B cell (primary cell): Measurements from ENCODE around the gene DLX1. TPM values are rescaled to one million over a fixed set of nuclear protein-coding genes. Genes with fewer than 3 reads are reported as not detected.

Experiments
- ATAC-seq: fragments of 200-7000 bp; cut with Tn5 transposase; one replicate; pipeline ENCODE4 v1.10.0; 2021; ENCODE audit warnings: low read depth, mild to moderate bottlenecking, moderate number of reproducible peaks, moderate library complexity
- CTCF ChIA-PET: fragments of 350-600 bp; sonication (Branson Sonifier 250); formaldehyde crosslinking; loops from one replicate; lab custom pipeline; 2021; ENCODE audit warnings: antibody characterized with exemption, inconsistent platforms; lab: Charles Lee
- POLR2A ChIA-PET: fragments of 350-600 bp; sonication (Branson Sonifier 250); formaldehyde crosslinking; loops from one replicate; lab custom pipeline; 2021; ENCODE audit warnings: antibody characterized with exemption; lab: Charles Lee
- DNase-seq: peaks from one replicate; pipeline ENCODE4 v3.0.0; 2013
- H2AFZ ChIP-seq: 2 replicates; pipeline ENCODE4 v1.6.1; 2012; ENCODE audit warnings: mild to moderate bottlenecking, low read depth, low read length; ENCODE audit not compliant: insufficient read depth, poor library complexity, severe bottlenecking
- H3K27ac ChIP-seq, 2 donors: 1 replicate in 1 of 2; 2 replicates in 1 of 2; pipeline ENCODE4 v1.5.1; 2012 to 2013; ENCODE audit warnings: low read length in 2 of 2, mild to moderate bottlenecking in 2 of 2, moderate library complexity in 1 of 2
- H3K27me3 ChIP-seq, 4 experiments: fragments of 200-600 bp in 1 of 4; sonication (generic) in 1 of 4; replicated peaks in 1 of 4; 1 replicate in 2 of 4; 2 replicates in 2 of 4; pipeline versions ENCODE4 v1.6.1 to v1.7.0; 2013 to 2016; ENCODE audit warnings: low read length in 3 of 4, mild to moderate bottlenecking in 2 of 4, mixed read lengths in 1 of 4, moderate library complexity in 1 of 4; ENCODE audit not compliant: insufficient read depth in 4 of 4, control insufficient read depth in 3 of 4; ENCODE audit errors: control extremely low read depth in 1 of 4
- H3K36me3 ChIP-seq, 2 experiments: replicated peaks in 1 of 2; 1 replicate in 1 of 2; 2 replicates in 1 of 2; pipeline versions ENCODE4 v1.6.1 to v1.7.1; 2013; ENCODE audit warnings: low read length in 1 of 2; ENCODE audit not compliant: insufficient read depth in 2 of 2, control insufficient read depth in 1 of 2; ENCODE audit errors: control extremely low read depth in 1 of 2, extremely low read depth in 1 of 2
- H3K4me1 ChIP-seq, 2 donors: fragments of 200-600 bp in 1 of 2; sonication (generic) in 1 of 2; 1 replicate in 1 of 2; 2 replicates in 1 of 2; pipeline versions ENCODE4 v1.5.1 to v1.6.1; 2013 to 2017; ENCODE audit warnings: low read length in 2 of 2; ENCODE audit not compliant: control insufficient read depth in 2 of 2, insufficient read depth in 2 of 2
- H3K4me2 ChIP-seq: replicated peaks from 2 replicates; pipeline ENCODE3; 2012; ENCODE audit warnings: mild to moderate bottlenecking, low read depth, low read length; ENCODE audit not compliant: poor library complexity, severe bottlenecking
- H3K4me3 ChIP-seq, 5 experiments: fragments of 200-600 bp in 1 of 5; sonication (generic) in 1 of 5; 1 replicate in 3 of 5; 2 replicates in 2 of 5; pipeline versions ENCODE4 v1.5.1 to v1.7.0; 2011 to 2016; ENCODE audit warnings: low read length in 4 of 5, mild to moderate bottlenecking in 4 of 5, low read depth in 2 of 5, control low read depth in 1 of 5, moderate library complexity in 1 of 5; ENCODE audit not compliant: insufficient read depth in 1 of 5; ENCODE audit errors: control extremely low read depth in 1 of 5, extremely low read depth in 1 of 5
- H3K79me2 ChIP-seq: fragments of 200-600 bp; sonication (generic); one replicate; pipeline ENCODE4 v1.6.0; 2016; ENCODE audit warnings: low read length; ENCODE audit not compliant: control insufficient read depth, insufficient read depth
- H3K9ac ChIP-seq: fragments of 200-600 bp; sonication (generic); 2 replicates; pipeline ENCODE4 v1.6.1; 2017; ENCODE audit warnings: mild to moderate bottlenecking, low read length, moderate library complexity
- H3K9me3 ChIP-seq, 3 donors: one replicate each; pipeline versions ENCODE4 v1.6.1 to v1.7.1; 2013; ENCODE audit warnings: low read length in 2 of 3; ENCODE audit not compliant: control insufficient read depth in 2 of 3, insufficient read depth in 1 of 3; ENCODE audit errors: control extremely low read depth in 1 of 3
- H4K20me1 ChIP-seq: 2 replicates; pipeline ENCODE4 v1.6.0; 2012; ENCODE audit warnings: mild to moderate bottlenecking, low read length; ENCODE audit not compliant: insufficient read depth, control insufficient read depth, poor library complexity, severe bottlenecking
- H3K27ac Mint-ChIP-seq: one replicate; pipeline ENCODE4 v1.8.0; 2021; ENCODE audit warnings: mixed read lengths
- H3K27me3 Mint-ChIP-seq: one replicate; pipeline ENCODE4 v1.8.0; 2021; ENCODE audit warnings: mixed read lengths
- H3K4me1 Mint-ChIP-seq: one replicate; pipeline ENCODE4 v1.8.0; 2021; ENCODE audit warnings: mixed read lengths
- H3K4me3 Mint-ChIP-seq: one replicate; pipeline ENCODE4 v1.8.0; 2021; ENCODE audit warnings: mixed read lengths
- H3K9me3 Mint-ChIP-seq: one replicate; pipeline ENCODE4 v1.8.0; 2022; ENCODE audit warnings: mixed read lengths; ENCODE audit not compliant: insufficient read depth
- CTCF ChIP-seq: fragments of 200-600 bp; IDR thresholded peaks from one replicate; pipeline ENCODE4 v1.8.0; 2022; ENCODE audit warnings: antibody characterized with exemption, mild to moderate bottlenecking
- EZH2 ChIP-seq: IDR thresholded peaks from 2 replicates; pipeline ENCODE4 v1.6.1; 2012; ENCODE audit warnings: borderline replicate concordance, low read depth, mild to moderate bottlenecking, moderate library complexity, low read length; ENCODE audit not compliant: insufficient read depth, poor library complexity, severe bottlenecking
- WGBS: methylation state at CpG from one replicate; pipeline ENCODE4 v1.1.5; 2013; ENCODE audit warnings: missing lambda C conversion rate; ENCODE audit not compliant: insufficient coverage; 5-methylcytosine and 5-hydroxymethylcytosine counted together
- intact Hi-C: fragments of 100-400 bp; cut with micrococcal nuclease; formaldehyde crosslinking; loops from one replicate; pipeline ENCODE4 v1.10.0; 2022
- polyA plus RNA-seq: library from polyadenylated mRNA; depleted of rRNA; stranded (reverse); fragments of >200 nt; gene quantifications from 2 replicates; pipeline ENCODE4 v1.2.3, GENCODE V29; 2012
- total RNA-seq, 2 donors: library from RNA; stranded (reverse); fragments of 120-200 nt in 1 of 2; gene quantifications; 1 replicate in 1 of 2; 2 replicates in 1 of 2; pipeline versions ENCODE4 v1.2.3 to v1.2.4, GENCODE V29; 2013 to 2022

DLX1 gene
- total and polyA plus RNA-seq, 2 donors (not counting 1 experiment from before 2014, with no cell fraction given) = not detected

GRCh38 chr2:172106108-172106961 is 21.0 kb downstream of the DLX1 start:
- no peak overlapping the region for H3K4me3 ChIP-seq
- ChIA-PET POLR2A (no interaction called here), CTCF (interaction anchor here (1.3 to 7.3 kb wide), 6 partner anchors 7 to 1178 kb away, joined by 3 to 58 read pairs (median 6); partner anchors contain the start of genes DLX1 and GORASP2)
- peaks cover 35% of the 10 kb centered on the region for H3K4me1 Mint-ChIP-seq
- H3K4me3 Mint-ChIP-seq = peak overlapping the region; percentile 32
- H3K27me3 Mint-ChIP-seq = peaks cover 64% of the 10 kb centered on the region
- no peak overlapping the region for H2AFZ ChIP-seq
- peak; percentile 47 for DNase-seq
- WGBS = 6% methylated on average over 44 of the region's 44 CpGs
- TF ChIP-seq CTCF (peak; percentile 15), EZH2 (no peak)
- peaks cover 0 to 79% (median 11%) of the 10 kb centered on the region in 3 donors for H3K9me3 ChIP-seq
- no peaks in the 10 kb centered on the region for H4K20me1 ChIP-seq
- no peak for ATAC-seq
- H3K27me3 ChIP-seq = peaks cover 0 to 90% (median 74%) of the 10 kb centered on the region in 4 experiments
- intact Hi-C loops = loop anchor here (10.0 kb wide), 1 partner anchor 328 kb away; no protein-coding TSS in a partner anchor
- no peaks in the 10 kb centered on the region for H3K79me2 ChIP-seq
- H3K9ac ChIP-seq = no peak overlapping the region
- no peak overlapping the region for H3K27ac Mint-ChIP-seq
- peaks cover 46 to 62% of the 10 kb centered on the region in 2 donors for H3K4me1 ChIP-seq
- no peaks in the 10 kb centered on the region for H3K36me3 ChIP-seq
- H3K9me3 Mint-ChIP-seq = no peaks in the 10 kb centered on the region
- H3K4me2 ChIP-seq = peak overlapping the region; percentile 52
- H3K27ac ChIP-seq = no peak overlapping the region
